Uterus (tissue), 2 donors: Measurements from ENCODE around the gene CDH24.

Experiments
- CTCF ChIP-seq, 4 experiments: fragments of 200-600 bp in 2 of 4; fragments of 450-650 bp in 2 of 4; sonication (generic) in 2 of 4; IDR thresholded peaks; one replicate each; pipeline ENCODE4 v1.5.1; 2016 to 2019; ENCODE audit warnings: antibody characterized with exemption in 4 of 4, mild to moderate bottlenecking in 2 of 4, moderate library complexity in 1 of 4
- POLR2A ChIP-seq, 2 donors: fragments of 450-650 bp; IDR thresholded peaks; one replicate each; pipeline ENCODE4 v1.6.1; 2016; ENCODE audit warnings: antibody characterized with exemption in 2 of 2, mild to moderate bottlenecking in 1 of 2, moderate library complexity in 1 of 2

- TF ChIP-seq CTCF (IDR thresholded peaks at IDR 0.05) (no peak), POLR2A (IDR thresholded peaks at IDR 0.05) (no peak)
Observed at GRCh38 chr14:23091294-23092225, 34.2 kb upstream of the CDH24 start.
